ENCODE data around the gene OLFML3.
"Not testable (repeated sequence)": the region's sequence is repeated elsewhere in the genome, so short reads cannot be mapped to it uniquely, and the experiment has no call there.

Gene OLFML3

GRCh38 chr1:113947388-113948107 lies 31.7 kb upstream of the OLFML3 start:
- H3K27ac ChIP-seq (replicated peaks), result peak overlapping the region; percentile 81
- TF ChIP-seq POLR2AphosphoS5 (IDR thresholded peaks at IDR 0.05; ENCODE audit: low read depth) (no peak), SPI1 (IDR thresholded peaks at IDR 0.05; ENCODE audit: borderline replicate concordance, low read depth) (no peak), CTCF (IDR thresholded peaks at IDR 0.05; ENCODE audit: insufficient read depth, low read length) (no peak), REST (IDR thresholded peaks at IDR 0.05; ENCODE audit: insufficient replicate concordance, low read depth) (no peak), GABPA (IDR thresholded peaks at IDR 0.05; ENCODE audit: low read depth) (no peak)
- no peak overlapping the region for H3K4me3 ChIP-seq (replicated peaks; ENCODE audit: insufficient read depth, low read length)
- no peak for DNase-seq (ENCODE audit: low read depth in 1 of 2, low spot score in 1 of 2)
- H3K27me3 ChIP-seq (ENCODE audit: insufficient read depth, poor library complexity, severe bottlenecking), result no peaks in the 10 kb centered on the region

GRCh38 chr1:113948151-113948550 lies 31.1 kb upstream of the OLFML3 start:
- peak overlapping the region; percentile 81 for H3K27ac ChIP-seq (replicated peaks)

GRCh38 chr1:113949007-113949406 lies 30.3 kb upstream of the OLFML3 start:
- H3K27ac ChIP-seq (replicated peaks), result no peak overlapping the region
- no peak overlapping the region for H3K4me3 ChIP-seq (replicated peaks; ENCODE audit: insufficient read depth, low read length)
- no peak for TF ChIP-seq CTCF (IDR thresholded peaks at IDR 0.05; ENCODE audit: insufficient read depth, low read length)
- TF ChIP-seq POLR2AphosphoS5 (IDR thresholded peaks at IDR 0.05; ENCODE audit: low read depth), result no peak
- TF ChIP-seq REST (IDR thresholded peaks at IDR 0.05; ENCODE audit: insufficient replicate concordance, low read depth), result no peak
- no peak for TF ChIP-seq SPI1 (IDR thresholded peaks at IDR 0.05; ENCODE audit: borderline replicate concordance, low read depth)
- no peak for TF ChIP-seq GABPA (IDR thresholded peaks at IDR 0.05; ENCODE audit: low read depth)
- no peak for DNase-seq (ENCODE audit: low read depth in 1 of 2, low spot score in 1 of 2)
- no peaks in the 10 kb centered on the region for H3K27me3 ChIP-seq (ENCODE audit: insufficient read depth, poor library complexity, severe bottlenecking)

More at GRCh38 chr1:113948151-113948550, 31.1 kb upstream of the OLFML3 start:
- not testable (repeated sequence) for H3K27me3 ChIP-seq (ENCODE audit: insufficient read depth, poor library complexity, severe bottlenecking); H3K4me3 ChIP-seq (replicated peaks; ENCODE audit: insufficient read depth, low read length); DNase-seq (ENCODE audit: low read depth in 1 of 2, low spot score in 1 of 2)

GRCh38 chr1:113950908-113951307 lies 28.4 kb upstream of the OLFML3 start:
- no peak overlapping the region for H3K27ac ChIP-seq (replicated peaks)
- no peaks in the 10 kb centered on the region for H3K27me3 ChIP-seq (ENCODE audit: insufficient read depth, poor library complexity, severe bottlenecking)
- TF ChIP-seq GABPA (IDR thresholded peaks at IDR 0.05; ENCODE audit: low read depth) (no peak), POLR2AphosphoS5 (IDR thresholded peaks at IDR 0.05; ENCODE audit: low read depth) (no peak)
- DNase-seq (ENCODE audit: low read depth in 1 of 2, low spot score in 1 of 2), result no peak
- no peak overlapping the region for H3K4me3 ChIP-seq (replicated peaks; ENCODE audit: insufficient read depth, low read length)

- no peak for TF ChIP-seq SPI1 (IDR thresholded peaks at IDR 0.05; ENCODE audit: borderline replicate concordance, low read depth)
- TF ChIP-seq CTCF (IDR thresholded peaks at IDR 0.05; ENCODE audit: insufficient read depth, low read length), result no peak
- TF ChIP-seq POLR2AphosphoS5 (IDR thresholded peaks at IDR 0.05; ENCODE audit: low read depth), result no peak
- no peak for TF ChIP-seq GABPA (IDR thresholded peaks at IDR 0.05; ENCODE audit: low read depth)
- no peak for TF ChIP-seq REST (IDR thresholded peaks at IDR 0.05; ENCODE audit: insufficient replicate concordance, low read depth)
- H3K27ac ChIP-seq (replicated peaks), result no peak overlapping the region
- H3K4me3 ChIP-seq (replicated peaks; ENCODE audit: insufficient read depth, low read length), result no peak overlapping the region
- no peak for DNase-seq (ENCODE audit: low read depth in 1 of 2, low spot score in 1 of 2)
- no peaks in the 10 kb centered on the region for H3K27me3 ChIP-seq (ENCODE audit: insufficient read depth, poor library complexity, severe bottlenecking)
Observed at GRCh38 chr1:113951719-113952118, 27.6 kb upstream of the OLFML3 start.

All from HL-60 (cell line).